GM12865 (cell line): Measurements from ENCODE around the gene TBX1.

Experiments used
- DNase-seq: peaks from one replicate; pipeline ENCODE4 v3.0.0; 2010; ENCODE audit warnings: low read depth
- H3K4me3 ChIP-seq: 2 replicates; pipeline ENCODE4 v1.5.1; 2011; ENCODE audit warnings: mild to moderate bottlenecking, low read depth, low read length, control low read depth
- CTCF ChIP-seq: IDR thresholded peaks from 2 replicates; pipeline ENCODE4 v1.5.1; 2011; ENCODE audit warnings: low read length, control low read depth, low read depth, inconsistent platforms; ENCODE audit not compliant: insufficient read depth; ENCODE audit errors: missing control alignments

The TBX1 gene

GRCh38 chr22:19798891-19799293 lies 38.3 kb downstream of the TBX1 start:
- no peak for DNase-seq
- no peak overlapping the region for H3K4me3 ChIP-seq
- TF ChIP-seq CTCF: no peak

DNA sequence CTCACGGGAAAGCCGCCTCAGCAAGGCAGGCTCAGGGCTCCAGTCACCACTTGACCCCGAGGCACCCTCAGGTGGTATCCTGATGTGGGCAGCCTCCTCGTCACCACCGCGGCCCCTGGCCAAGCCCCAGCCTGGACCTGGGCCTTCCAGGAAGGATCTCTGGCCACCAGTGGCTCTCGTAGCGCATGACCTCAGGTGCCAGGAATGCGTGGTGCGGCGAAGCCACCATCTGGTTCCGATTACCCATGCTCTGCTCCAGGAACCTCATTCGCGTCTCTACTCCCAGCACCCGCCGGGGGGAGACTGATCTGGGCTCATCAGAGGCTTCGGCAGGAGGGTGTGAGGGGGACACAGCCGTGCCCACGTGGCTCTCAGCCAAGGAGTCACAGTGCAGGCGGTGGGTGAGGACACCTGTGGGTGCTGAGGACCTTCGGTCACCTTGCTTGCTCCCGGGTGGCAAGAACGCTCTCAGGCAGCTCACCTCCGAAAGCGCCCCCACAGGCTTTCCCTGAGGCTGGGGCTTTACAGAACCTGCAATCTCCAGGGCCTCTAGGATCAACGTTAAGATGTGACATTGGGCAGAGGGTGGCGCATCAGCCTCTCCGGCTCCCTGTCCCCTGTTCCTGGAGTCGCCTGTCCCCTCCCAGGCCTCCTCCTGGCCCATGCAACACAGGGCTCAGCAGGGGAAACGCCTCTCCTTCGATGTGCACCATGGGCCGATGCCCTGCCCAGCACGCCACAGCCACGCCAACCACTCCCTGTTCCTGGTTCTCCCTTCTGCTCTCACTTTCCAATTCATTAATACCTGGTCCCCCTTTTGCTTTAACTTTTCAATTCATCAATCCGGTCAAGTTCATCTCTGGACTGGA lies 39.0 kb downstream of the TBX1 start:
- no peak for DNase-seq
- no peak for TF ChIP-seq CTCF
- H3K4me3 ChIP-seq: no peak overlapping the region

DNA sequence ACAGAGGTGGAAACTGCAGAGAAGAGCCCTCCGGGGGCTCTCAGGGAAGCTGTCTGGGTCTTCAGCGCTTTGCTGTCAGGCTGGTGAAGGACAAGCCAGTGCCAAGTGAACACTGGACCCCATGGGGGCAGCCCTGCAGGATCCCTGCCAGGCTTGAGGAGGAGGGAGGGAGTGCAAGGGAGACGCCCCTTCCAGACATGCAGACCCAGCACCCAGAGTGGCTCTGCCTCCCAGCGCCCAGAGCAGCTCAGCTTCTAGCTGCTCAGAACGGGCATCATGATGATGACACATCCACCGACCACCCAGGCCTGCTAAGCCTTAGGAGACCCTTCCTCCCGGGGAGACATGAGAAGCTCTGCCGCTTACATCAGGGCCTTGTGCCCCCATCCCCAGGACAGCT lies 39.7 kb downstream of the TBX1 start:
- TF ChIP-seq CTCF: no peak
- DNase-seq: no peak
- no peak overlapping the region for H3K4me3 ChIP-seq

- H3K4me3 ChIP-seq: no peak overlapping the region
- no peak for TF ChIP-seq CTCF
- no peak for DNase-seq
Observed at GRCh38 chr22:19800761-19801244, 40.2 kb downstream of the TBX1 start.

- no peak overlapping the region for H3K4me3 ChIP-seq
- TF ChIP-seq CTCF: no peak
- no peak for DNase-seq
Observed at GRCh38 chr22:19801340-19802000, 40.9 kb downstream of the TBX1 start.

DNA sequence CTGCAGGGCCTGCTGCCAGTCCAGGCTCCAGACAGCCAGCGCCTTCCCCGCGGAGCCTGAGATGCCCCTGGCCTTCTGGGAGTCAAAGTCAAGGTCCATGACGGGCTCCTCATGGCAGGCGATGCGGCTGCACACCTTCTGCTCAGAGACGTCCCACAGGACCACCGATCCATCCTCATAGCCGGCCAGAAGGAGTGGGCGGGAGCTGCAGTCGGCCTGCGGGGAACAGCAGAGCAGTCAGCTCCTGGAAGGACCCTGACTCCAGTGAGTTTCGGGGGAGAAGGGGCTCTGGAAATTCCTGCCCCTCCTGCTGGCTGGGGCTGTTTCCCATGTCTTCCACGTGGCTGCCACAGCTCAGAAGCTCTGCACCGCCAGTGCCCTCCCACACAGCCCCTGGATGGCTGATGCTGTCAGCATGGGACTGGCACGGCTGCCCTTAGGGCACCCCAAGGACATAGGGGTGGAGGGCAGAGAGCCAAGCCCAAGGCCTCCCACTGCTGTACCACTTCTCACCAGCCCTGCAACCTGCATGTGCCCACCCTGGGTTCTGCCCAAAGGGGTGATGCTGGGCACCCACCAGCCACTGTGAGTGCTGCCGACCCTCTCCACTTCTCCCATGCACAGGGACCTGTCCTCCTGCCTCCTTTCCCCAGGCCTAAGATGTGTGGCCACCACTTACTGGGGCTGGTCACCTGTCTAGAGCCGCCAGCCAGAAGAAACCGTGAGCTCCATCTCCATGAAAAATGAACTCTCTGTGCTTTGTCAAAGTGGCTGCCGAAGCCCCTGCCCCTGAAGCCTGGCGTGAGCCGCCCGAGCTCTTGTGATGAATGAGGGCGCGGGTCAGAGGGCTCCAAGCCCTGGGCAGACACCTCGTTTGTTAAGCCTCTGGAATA lies 41.7 kb downstream of the TBX1 start:
- no peak for DNase-seq
- no peak overlapping the region for H3K4me3 ChIP-seq
- no peak for TF ChIP-seq CTCF
